Testis (tissue), 3 donors: Measurements from ENCODE around the gene CACNB2. TPM values are rescaled to one million over a fixed set of nuclear protein-coding genes. Genes with fewer than 3 reads are reported as not detected.

Experiments used
- DNase-seq: peaks from one replicate; pipeline ENCODE4 v3.0.0-alpha.2; 2019
- H3K27ac ChIP-seq, 2 donors: fragments of 200-600 bp; sonication (generic); one replicate each; pipeline ENCODE4 v1.5.1; 2019
- H3K27me3 ChIP-seq: fragments of 200-600 bp; sonication (generic); one replicate; pipeline ENCODE4 v1.5.1; 2019
- H3K36me3 ChIP-seq: fragments of 200-600 bp; sonication (generic); one replicate; pipeline ENCODE4 v1.5.1; 2017; ENCODE audit warnings: low read depth; ENCODE audit errors: missing control alignments
- H3K4me1 ChIP-seq: fragments of 200-600 bp; sonication (generic); one replicate; pipeline ENCODE4 v1.5.1; 2019
- H3K4me3 ChIP-seq, 2 donors: fragments of 200-600 bp; sonication (generic); one replicate each; pipeline ENCODE4 v1.5.1; 2017 to 2019
- H3K9me3 ChIP-seq: fragments of 200-600 bp; sonication (generic); one replicate; pipeline ENCODE4 v1.5.1; 2017
- CTCF ChIP-seq, 3 experiments: fragments of 450-650 bp in 2 of 3; fragments of 200-600 bp in 1 of 3; sonication (generic) in 1 of 3; IDR thresholded peaks; one replicate each; pipeline ENCODE4 v1.5.1; 2016 to 2019; ENCODE audit warnings: antibody characterized with exemption in 3 of 3, mild to moderate bottlenecking in 2 of 3, moderate library complexity in 1 of 3
- POLR2A ChIP-seq: fragments of 450-650 bp; IDR thresholded peaks from one replicate; pipeline ENCODE4 v1.6.1; 2017; ENCODE audit warnings: antibody characterized with exemption, mild to moderate bottlenecking, moderate library complexity
- WGBS, 2 donors: methylation state at CpG; one replicate each; pipeline ENCODE4 v1.1.5; 2018; 5-methylcytosine and 5-hydroxymethylcytosine counted together
- intact Hi-C: fragments of 100-400 bp; cut with DNase I; formaldehyde crosslinking; loops from one replicate; pipeline ENCODE4 v1.15.1; 2023; ENCODE audit warnings: low total_unique reads
- polyA plus RNA-seq: library from polyadenylated mRNA; stranded (reverse); fragments of 350-450 nt; fragmentation: Illumina TruSeq; extraction: RNeasy Lipid Tissue Mini Kit (QIAGEN cat#74804); gene quantifications from one replicate; pipeline ENCODE4 v1.2.3, GENCODE V29; 2014; ENCODE audit warnings: low read depth, low replicate concordance; ENCODE audit not compliant: insufficient read depth
- total RNA-seq, 2 donors: library from RNA; depleted of rRNA; stranded (reverse); fragments of >200 nt; gene quantifications; one replicate each; pipeline ENCODE4 v1.2.3, GENCODE V29; 2016

Gene CACNB2
- total and polyA plus RNA-seq, 3 donors from 2014 or later: 1.3 to 4.8 (median 1.4) TPM

GRCh38 chr10:18401416-18402195 lies 261.4 kb downstream of the CACNB2 start:
- Histone ChIP-seq H3K36me3 (no peaks in the 10 kb centered on the region), H3K4me3 (no peak overlapping the region), H3K9me3 (no peaks in the 10 kb centered on the region), H3K27ac (no peak overlapping the region), H3K4me1 (peaks cover 2% of the 10 kb centered on the region), H3K27me3 (no peaks in the 10 kb centered on the region)
- no peak for DNase-seq
- TF ChIP-seq CTCF (IDR thresholded peaks at IDR 0.05): no peak
- TF ChIP-seq POLR2A: no peak
- intact Hi-C loops: no loop called here
- WGBS, 2 donors: 62 to 70% methylated on average over 12 of the region's 12 CpGs

GRCh38 chr10:18402853-18403252 lies 262.6 kb downstream of the CACNB2 start:
- Histone ChIP-seq H3K9me3 (no peaks in the 10 kb centered on the region), H3K4me3 (no peak overlapping the region), H3K27me3 (no peaks in the 10 kb centered on the region), H3K27ac (no peak overlapping the region), H3K4me1 (peaks cover 2% of the 10 kb centered on the region), H3K36me3 (no peaks in the 10 kb centered on the region)
- intact Hi-C loops: no loop called here
- TF ChIP-seq POLR2A (no peak), CTCF (IDR thresholded peaks at IDR 0.05) (no peak)
- 90% methylated on average over 3 of the region's 3 CpGs for WGBS, 2 donors
- DNase-seq: no peak

- intact Hi-C loops: no loop called here
- Histone ChIP-seq H3K27ac (no peak overlapping the region), H3K9me3 (no peaks in the 10 kb centered on the region), H3K36me3 (no peaks in the 10 kb centered on the region), H3K4me1 (peaks cover 2% of the 10 kb centered on the region), H3K4me3 (no peak overlapping the region), H3K27me3 (no peaks in the 10 kb centered on the region)
- WGBS, 2 donors: 87 to 93% methylated on average over 5 of the region's 5 CpGs
- no peak for DNase-seq
- TF ChIP-seq CTCF (IDR thresholded peaks at IDR 0.05): no peak
- no peak for TF ChIP-seq POLR2A
Measured at GRCh38 chr10:18404530-18404929, 264.3 kb downstream of the CACNB2 start.

- H3K4me1 ChIP-seq: no peaks in the 10 kb centered on the region
- no peak overlapping the region for H3K27ac ChIP-seq
- TF ChIP-seq CTCF (IDR thresholded peaks at IDR 0.05) (no peak), POLR2A (no peak)
- intact Hi-C loops: no loop called here
- WGBS, 2 donors: 89 to 94% methylated on average over 4 of the region's 4 CpGs
- no peak overlapping the region for H3K4me3 ChIP-seq
- DNase-seq: no peak
- no peaks in the 10 kb centered on the region for H3K27me3 ChIP-seq
- no peaks in the 10 kb centered on the region for H3K9me3 ChIP-seq
- H3K36me3 ChIP-seq: no peaks in the 10 kb centered on the region
Measured at GRCh38 chr10:18406136-18406535, 265.9 kb downstream of the CACNB2 start.
